HK-2 (cell line): Measurements from ENCODE around the gene DDX51.
"Not testable (repeated sequence)": the region's sequence is repeated elsewhere in the genome, so short reads cannot be mapped to it uniquely, and the experiment has no call there.

ENCODE experiments used
- DNase-seq: peaks from one replicate; pipeline ENCODE4 v3.0.0-alpha.2; 2018; ENCODE audit not compliant: unreplicated experiment

DDX51 gene

DNA sequence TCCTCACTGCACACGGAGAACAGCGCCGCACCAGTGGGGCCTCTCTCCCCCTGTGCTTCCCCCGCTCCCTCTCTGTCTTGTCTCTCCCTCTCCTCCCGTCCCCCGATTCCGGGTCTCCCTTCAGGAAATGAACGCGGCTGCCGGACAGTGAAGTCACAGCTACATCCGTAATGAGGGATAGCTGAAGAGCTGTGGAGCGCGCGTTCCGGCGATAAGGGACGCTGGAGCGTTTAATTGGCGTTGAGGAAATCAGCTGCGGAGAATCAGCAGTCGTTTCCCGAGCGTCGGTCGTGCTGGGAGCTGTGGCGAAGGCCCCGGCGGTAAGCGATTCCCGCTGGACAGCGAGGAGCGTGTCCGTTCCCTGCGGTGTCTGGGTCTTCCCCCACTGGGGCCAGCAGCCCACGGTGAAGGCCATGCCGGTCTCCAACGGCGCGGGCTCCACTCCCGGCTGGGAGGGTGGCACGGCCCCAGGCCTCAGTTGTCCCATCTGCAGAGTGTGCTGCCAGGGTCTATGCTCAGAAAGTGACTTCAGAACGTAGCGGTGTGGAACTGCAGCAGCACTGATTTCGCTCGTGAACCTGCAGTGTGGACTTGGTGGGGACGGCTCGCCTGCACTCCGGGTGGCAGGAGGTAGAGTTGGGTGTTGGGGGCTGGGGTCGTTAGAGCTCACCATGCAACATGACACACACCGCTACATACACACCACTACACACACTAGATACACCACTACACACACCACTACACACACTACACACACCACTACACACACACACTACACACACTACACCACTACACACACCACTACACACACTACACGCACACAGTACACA lies 11.0 kb upstream of the DDX51 start:
- DNase-seq, result no peak

DNA sequence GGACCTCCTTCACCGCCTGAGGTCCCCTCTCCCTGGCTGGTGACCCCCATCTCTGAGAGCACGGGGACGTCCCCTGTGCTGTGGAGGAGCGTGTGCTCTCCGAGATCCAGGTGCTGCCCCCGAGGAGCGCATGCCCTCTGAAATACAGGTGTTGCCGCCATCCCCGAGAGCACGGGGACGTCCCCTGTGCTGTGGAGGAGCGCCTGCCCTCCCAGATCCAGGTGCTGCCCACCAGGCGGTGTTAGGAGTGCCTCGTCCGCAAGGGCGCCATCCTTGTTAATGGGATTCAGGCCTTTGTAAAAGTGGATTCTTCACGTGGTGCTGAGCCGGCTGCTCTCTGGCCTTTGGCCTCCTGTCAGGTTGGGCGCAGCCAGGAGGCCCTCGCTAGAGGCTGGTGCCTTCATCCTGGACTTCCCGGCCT lies 10.2 kb upstream of the DDX51 start:
- no peak for DNase-seq

DNA sequence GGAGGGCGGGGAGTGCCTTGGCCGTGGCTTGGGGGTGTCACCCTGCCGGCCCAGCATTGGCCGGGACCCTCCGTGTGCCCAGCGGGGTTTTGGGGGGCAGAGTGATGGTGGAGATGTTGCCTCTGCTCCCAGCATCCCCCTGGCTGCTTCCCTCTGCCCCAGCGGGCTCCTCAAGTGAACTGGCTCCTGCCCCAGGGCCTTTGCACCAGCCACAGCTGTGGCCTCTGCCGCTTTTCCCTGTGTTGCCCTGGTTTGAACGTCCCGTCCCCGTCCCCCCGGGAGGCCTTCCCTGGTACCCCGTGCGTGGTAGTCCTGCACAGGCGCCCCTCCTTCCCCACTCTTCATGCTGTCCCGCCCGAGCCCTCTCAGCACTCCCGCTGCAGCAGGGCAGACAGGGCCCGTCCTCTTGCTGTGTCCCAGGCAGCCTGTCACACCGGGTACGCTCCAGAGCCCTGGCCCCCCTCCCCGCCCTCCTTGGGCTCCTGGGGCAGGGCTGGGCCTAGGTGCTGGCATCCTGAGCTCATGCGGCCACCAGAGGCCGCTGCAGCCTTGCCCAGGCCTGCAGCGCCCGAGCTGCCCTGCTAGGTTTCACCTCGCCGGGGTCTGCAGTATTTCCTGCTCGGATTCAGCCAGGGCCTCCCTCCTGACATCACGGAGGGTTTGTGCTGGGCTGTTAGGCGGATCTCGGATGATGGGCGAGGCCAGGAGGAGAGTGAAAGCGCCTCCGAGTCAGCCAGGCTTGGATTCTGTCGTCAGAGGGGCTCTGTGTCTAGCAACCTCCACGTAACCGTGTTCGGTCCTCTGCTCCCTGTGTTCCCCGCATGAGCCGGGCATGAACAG lies 9.6 kb upstream of the DDX51 start:
- peak; percentile 74 for DNase-seq

DNA sequence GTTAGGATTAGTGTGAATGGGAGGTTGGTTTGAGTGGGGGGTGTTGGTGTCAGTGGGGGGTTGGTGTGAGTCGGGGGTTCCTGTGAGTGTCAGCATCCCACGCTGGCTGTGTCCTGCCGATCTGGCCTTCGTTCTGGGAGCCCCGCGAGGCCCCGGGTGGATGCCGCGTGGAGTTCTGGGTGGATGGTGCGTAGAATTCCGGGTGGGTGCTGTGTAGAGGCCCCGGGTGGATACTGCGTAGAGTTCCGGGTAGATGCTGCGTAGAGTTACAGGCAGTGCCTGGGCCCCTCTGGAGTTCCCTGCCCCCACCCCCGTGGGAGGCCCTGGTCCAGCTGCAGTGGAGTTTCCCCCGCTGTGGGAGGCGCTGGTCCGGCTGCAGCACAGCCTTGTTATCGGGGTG lies 8.8 kb upstream of the DDX51 start:
- DNase-seq, result no peak

DNA sequence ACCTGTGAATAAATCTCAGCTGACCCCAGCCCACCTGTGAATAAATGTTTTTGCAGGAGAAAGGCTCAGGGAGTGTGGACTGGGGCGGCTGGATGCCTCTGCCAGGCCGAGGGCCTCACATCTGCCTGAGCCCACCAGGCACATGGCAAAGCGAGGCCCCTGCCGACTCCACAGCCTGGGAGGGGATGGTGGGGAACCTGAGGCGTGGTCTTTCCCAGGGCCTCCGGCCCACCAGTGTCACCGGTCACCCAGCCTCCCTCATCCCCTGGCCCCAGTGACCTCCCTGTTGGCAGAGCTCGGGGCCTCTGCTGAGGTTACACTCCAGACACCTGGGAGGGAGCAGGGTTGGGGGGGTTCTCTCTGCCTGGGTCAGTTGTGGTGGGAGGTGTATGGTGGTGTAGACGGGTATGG lies 8.3 kb upstream of the DDX51 start:
- DNase-seq, result no peak

DNA sequence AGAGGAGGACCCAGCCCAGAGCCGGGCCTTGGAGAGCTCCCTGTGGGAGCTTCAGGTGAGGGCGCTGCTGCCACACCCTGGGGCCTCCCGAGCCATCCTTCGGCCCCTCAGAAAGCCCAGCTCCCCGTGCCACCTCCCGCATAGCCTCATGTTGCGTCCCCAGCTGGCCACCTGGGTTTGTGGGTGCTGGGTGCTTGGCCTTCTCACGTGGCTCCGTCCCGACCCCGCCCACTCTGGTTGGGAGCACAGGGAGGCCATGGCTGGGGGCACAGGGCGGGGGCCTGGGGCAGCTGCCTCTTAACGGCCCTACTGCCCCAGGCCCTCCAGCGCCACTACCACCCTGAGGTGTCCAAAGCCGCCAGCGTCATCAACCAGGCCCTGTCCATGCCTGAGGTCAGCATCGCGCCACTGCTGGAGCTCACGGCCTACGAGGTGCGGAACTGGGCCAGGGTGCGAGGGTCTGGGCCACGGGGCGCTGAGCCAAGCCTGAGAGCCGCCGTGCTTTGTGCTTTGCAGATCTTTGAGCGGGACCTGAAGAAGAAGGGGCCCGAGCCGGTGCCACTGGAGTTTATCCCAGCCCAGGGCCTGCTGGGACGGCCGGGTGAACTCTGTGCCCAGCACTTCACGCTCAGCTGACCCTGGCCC lies 7.8 kb upstream of the DDX51 start:
- no peak for DNase-seq

DNA sequence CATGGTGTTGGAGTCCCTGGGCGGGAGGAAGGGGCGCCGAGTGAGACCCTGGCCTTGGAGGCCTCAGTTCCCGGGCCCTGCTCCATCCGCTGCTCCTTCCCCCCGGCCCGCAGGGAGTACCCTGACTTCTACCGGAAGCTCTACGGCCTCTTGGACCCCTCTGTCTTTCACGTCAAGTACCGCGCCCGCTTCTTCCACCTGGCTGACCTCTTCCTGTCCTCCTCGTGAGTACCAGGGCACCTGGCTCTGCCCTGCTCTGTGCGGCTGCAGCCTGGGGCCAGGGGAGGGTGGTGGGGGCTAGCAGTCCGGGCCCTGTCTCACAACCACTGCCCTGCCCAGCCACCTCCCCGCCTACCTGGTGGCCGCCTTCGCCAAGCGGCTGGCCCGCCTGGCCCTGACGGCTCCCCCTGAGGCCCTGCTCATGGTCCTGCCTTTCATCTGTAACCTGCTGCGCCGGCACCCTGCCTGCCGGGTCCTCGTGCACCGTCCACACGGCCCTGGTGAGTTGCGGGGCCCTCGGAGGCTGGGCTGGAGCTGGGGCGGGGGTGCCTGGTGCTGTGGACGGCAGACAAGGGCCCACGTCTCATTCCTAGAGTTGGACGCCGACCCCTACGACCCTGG lies 7.1 kb upstream of the DDX51 start:
- no peak for DNase-seq

DNA sequence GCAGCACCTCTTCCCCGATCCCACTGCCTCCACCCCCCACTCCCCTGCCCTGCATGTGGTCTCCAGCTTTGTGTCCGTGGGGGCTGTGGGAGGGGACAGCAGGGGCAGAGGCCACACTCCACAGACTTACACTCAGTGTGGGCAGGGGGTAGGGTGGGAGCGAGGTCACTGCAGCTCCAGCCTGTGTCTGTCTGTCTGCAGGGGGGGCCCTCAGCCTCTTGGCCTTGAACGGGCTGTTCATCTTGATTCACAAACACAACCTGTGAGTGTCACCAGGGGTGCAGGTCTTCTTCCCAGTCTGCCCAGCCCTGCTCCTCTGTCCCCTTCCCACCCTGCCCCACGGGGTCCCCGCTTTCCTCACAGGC lies 6.6 kb upstream of the DDX51 start:
- no peak for DNase-seq

DNA sequence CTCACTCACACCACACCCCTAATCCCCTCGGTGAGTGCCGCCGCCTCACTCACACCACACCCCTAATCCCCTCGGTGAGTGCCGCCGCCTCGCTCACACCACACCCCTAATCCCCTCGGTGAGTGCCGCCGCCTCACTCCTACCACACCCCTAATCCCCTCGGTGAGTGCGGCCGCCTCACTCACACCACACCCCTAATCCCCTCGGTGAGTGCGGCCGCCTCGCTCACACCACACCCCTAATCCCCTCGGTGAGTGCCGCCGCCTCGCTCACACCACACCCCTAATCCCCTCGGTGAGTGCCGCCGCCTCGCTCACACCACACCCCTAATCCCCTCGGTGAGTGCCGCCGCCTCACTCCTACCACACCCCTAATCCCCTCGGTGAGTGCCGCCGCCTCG lies 5.4 kb upstream of the DDX51 start:
- DNase-seq, result not testable (repeated sequence)

DNA sequence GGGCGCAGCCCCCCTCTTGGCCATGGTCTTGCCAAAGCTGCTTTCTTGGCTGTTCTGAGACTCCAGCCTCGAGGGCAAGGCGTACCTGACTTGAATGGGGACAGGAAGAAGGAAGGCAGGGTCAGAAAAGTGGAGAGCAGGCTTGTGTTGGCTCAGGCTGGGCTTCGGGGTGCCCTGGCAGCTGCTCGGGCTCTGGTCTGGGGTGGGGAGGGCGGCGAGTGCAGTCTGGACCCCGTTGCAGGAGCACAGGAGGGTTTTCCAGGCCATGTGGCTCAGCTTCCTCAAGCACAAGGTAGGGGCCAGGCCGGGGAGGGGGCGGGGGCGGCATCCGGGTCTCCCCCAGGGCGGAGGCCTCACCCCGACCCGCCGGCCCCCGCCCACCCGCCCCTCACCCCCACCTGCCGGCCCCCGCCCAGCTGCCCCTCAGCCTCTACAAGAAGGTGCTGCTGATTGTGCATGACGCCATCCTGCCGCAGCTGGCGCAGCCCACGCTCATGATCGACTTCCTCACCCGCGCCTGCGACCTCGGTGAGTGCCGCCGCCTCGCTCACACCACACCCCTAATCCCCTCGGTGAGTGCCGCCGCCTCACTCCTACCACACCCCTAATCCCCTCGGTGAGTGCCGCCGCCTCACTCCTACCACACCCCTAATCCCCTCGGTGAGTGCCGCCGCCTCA lies 4.4 kb upstream of the DDX51 start:
- no peak for DNase-seq

DNA sequence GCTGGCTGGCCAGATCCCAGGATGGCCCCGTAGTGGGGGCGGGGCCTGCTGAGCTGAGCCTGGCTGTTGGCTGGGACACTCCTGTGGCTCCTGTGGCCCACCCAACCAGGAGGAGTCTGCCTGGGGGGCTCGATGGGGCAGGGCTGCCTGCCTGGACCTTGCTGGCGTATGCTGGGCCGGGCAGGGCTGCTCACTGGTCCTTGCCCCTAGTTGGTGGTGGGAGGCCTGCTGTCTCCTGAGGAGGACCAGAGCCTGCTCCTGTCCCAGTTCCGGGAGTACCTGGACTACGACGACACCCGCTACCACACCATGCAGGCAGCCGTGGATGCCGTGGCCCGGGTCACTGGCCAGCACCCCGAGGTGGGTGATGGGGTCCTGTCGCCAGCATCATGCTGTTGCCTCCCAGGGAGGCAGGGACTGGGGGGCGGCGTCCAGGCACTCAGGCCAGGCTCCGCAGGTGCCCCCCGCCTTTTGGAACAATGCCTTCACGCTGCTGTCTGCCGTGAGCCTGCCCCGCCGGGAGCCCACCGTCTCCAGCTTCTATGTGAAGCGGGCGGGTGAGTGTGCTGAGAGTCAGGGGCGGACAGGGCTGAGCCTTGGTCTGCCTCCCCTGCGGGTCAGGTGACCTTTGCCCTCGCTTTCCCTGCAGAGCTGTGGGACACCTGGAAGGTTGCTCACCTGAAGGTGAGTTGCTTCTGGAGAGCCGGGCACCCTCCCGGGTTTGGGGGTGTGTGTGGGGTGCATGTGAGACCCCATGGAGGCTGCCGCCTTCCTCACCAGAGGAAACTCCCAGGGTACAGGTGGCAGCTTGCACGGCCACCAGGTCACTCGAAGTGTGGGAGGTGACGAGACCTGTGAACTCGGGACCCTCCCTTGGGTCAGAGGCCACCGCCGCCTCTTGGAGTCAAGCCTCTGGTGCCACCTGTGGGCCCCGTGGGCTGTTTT lies 3.6 kb upstream of the DDX51 start:
- DNase-seq, result no peak

DNA sequence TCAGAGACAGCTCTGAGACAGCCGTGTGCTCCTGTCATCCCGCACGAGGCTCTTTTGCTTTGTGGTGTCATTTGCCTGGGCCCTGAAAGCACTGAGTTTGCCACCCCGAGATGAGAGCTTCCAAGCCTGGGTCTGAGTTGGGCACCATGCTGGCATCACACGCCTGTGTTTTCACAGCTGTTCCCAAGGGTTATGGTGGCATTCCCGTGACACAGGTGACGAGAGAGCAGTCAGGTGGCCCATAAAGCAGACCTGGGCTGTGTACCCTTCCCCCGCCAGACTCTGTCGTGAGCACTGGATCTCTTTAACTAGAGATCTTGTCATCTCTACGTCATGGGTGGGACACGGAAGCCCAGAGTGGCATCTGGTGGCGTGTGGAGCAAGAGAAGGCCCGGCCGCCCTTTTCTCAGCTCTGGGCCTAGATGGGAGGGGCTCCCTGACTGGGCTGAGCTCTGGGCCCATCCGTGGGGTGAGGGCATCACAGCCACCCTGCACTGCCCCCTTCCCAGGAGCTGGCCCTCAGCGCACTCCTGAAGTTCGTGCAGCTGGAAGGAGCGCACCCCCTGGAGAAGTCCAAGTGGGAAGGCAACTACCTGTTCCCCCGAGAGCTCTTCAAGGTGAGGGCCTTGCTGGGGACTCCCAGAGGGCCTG lies 2.8 kb upstream of the DDX51 start:
- DNase-seq, result no peak

DNA sequence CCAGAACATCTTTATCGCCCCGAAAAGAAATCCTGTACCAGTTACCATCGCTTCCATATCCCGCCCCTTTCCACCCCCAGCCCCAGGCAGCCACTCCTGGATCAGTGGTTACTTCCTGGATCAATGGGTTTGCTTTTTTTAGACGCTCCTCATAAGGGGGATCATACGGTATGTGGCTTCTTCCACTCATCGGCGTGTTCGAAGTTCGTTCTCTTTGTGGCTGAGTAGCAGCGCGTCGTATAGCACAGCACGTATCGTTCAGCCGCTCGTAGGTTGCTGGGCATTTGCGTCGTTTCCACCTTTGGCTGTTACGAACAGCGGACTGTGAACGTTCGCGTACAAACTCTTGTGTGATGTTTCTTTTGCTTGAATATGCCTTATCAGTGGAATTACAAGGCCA lies 2.0 kb upstream of the DDX51 start:
- no peak for DNase-seq

DNA sequence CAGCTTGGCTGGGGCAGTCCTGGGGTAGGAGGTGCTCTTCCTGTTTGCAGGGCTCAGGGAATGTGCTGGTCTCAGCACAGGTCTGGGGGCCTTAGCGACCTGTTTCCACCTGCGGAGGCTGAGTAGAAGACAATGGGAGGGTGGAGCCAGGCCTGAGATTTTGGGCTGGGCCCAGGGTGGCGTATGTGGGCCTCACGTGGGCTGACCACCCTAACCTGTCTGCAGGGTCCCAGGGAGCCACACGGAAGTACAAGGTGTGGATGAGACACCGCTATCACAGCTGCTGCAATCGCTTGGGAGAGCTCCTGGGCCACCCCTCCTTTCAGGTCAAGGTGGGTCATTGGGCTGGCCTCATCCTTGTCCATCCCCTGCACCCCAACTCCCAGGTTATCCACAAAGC lies 1.2 kb upstream of the DDX51 start:
- no peak for DNase-seq

DNA sequence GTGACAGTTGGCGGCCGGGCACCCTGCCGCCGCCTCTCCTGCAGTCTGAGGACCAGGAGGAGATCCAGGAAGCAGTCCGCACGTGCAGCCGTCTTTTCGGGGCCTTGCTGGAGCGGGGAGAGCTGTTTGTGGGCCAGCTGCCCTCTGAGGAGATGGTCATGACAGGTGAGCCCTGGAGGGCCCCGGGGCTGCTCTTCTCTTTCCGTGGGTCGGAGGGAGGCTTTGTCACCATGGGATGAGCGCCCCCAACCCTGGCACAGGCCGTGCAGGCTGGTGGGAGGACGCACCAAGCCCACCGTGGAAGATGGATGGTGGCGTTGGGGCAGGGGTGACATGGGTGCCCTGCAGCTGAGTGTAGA lies 670 bp upstream of the DDX51 start:
- DNase-seq, result no peak

DNA sequence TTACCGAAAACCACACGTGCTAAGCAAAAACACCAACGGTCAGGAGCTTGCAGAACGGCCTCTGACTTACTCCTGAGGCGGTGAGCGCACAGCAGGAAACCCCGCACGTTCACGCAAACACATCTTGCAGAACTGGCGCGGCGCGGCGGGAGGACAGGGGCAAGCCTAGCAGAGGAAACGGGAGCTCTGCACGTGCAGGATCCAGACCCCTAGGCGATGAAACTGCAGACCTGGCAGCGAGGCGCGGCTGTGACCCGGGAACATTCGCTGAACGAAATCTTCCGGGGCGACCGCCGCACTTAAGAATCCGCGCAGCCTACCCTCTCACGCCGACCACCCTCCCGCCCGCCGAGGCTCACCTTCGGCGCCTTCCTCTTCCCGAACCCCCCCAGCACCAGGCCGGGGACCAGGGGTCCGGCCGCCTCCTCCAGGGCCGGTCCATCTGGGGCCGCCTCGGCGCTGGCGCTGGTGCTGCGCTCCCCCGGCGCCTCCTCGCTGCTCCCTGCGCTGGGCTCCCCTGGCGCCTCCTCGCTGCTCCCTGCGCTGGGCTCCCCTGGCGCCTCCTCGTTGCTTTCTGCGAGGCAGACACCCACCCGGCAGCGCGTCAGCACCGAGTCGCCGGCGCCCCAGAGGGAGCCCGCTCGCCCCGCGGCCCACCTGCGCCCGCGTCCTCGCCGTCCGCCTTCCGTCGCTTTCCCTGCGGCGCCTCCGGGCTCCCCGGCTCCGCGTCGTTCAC lies 615 bp downstream of the DDX51 start:
- DNase-seq, result no peak

DNA sequence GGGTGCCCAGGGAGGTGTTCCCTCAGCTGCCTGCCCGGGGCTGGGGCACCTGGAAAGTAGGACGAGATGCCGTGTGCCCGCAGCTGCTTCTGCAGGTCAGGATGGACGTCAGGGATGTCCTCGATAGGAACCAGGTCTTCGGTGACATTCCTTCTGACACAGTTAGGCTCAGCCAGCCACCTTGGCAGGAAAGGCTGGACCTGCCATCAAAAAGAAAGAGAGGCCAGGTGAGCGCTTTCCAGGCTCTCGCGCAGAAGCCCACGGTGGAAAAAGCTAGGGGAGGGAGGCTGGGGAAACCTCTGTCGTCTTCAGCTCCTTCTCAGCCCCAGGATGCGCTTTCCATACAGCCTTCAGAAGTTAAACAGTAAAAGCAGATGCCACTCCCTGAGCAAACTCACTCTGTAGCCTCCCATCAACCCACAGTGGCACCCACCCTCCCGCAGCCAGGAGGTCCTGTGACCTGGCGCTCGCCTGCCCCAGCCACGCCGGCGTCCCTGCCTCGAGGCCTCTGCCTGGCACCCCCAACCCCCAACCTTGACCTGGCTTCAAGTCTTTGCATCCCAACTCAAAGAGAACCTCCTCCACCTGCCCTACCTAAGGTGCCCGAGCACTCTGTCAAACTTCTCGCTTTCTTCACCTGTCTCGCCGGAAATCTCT lies 1.3 kb downstream of the DDX51 start:
- DNase-seq, result no peak

DNA sequence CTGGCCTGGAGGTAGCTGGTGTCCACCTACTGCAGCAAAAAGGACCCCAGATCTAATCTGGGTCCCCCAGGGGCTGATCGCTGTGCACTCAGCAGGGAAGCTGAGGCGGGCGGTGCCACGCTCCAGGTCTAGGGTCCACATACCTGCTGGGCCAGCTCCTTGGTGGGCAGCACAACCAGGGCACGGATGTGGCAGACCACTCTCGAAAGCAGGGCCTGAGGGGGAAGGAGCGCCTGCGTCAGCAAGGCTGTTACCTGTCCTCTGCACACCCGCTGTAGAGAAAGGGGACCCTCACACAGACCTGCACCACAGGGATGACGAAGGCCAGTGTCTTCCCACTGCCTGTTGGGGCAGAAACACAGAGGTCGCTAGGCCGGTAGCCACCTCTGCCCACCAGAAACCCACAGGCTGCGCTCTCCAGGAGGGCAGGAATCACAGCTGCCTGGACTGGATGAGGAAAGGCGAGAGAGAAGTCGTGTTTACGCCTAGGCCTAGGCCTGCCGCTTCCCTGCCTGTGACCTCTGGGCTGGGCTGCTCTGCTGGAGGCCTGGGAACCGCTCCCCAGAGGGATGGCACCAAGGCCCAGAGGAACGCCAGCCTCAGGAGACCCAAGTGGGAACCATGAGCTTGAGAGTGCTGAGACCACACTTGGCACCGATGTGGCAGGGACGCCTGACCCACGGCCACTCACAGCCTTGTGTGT lies 2.0 kb downstream of the DDX51 start:
- no peak for DNase-seq
